ENCODE results near the gene ZNF804B. TPM values are rescaled to one million over a fixed set of nuclear protein-coding genes. Genes with fewer than 3 reads are reported as not detected.
A peak's percentile ranks its signal among the peaks of the same experiment; 100 is the strongest.
"Not testable (repeated sequence)": the region's sequence is repeated elsewhere in the genome, so short reads cannot be mapped to it uniquely, and the experiment has no call there.

Gene ZNF804B
- total RNA-seq, 1 donor from 2014 or later: 0.07 TPM

DNA sequence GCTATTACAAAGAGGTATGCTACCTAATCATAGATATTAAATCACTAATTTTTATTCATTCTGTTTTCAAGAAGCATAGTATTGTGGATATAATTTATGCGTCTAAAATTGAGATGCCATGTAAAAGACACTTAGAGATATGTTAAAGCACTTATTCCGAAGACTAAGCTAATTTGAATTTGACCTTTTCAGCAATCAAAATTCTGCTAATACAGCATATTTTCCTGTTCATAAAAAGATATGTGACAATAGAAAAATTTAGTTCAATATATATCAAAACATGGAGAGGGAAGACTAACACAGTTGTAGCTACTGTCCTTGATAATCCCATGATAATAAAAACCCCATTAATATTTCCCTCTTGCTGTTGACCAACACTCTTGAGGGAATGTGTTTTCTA lies 422.6 kb downstream of the ZNF804B start:
- Mint-ChIP-seq H3K9me3 (no peaks in the 10 kb centered on the region), H3K36me3 (no peaks in the 10 kb centered on the region), H3K27ac (no peak overlapping the region), H3K4me1 (ENCODE audit: unreplicated experiment) (no peaks in the 10 kb centered on the region), H3K27me3 (no peaks in the 10 kb centered on the region), H3K4me3 (no peak overlapping the region)
- TF ChIP-seq, protein P1, sequence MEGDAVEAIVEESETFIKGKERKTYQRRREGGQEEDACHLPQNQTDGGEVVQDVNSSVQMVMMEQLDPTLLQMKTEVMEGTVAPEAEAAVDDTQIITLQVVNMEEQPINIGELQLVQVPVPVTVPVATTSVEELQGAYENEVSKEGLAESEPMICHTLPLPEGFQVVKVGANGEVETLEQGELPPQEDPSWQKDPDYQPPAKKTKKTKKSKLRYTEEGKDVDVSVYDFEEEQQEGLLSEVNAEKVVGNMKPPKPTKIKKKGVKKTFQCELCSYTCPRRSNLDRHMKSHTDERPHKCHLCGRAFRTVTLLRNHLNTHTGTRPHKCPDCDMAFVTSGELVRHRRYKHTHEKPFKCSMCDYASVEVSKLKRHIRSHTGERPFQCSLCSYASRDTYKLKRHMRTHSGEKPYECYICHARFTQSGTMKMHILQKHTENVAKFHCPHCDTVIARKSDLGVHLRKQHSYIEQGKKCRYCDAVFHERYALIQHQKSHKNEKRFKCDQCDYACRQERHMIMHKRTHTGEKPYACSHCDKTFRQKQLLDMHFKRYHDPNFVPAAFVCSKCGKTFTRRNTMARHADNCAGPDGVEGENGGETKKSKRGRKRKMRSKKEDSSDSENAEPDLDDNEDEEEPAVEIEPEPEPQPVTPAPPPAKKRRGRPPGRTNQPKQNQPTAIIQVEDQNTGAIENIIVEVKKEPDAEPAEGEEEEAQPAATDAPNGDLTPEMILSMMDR (conservative IDR thresholded peaks at IDR 0.05): no peak
- no peak for DNase-seq (ENCODE audit: extremely low spot score, unreplicated experiment)

DNA sequence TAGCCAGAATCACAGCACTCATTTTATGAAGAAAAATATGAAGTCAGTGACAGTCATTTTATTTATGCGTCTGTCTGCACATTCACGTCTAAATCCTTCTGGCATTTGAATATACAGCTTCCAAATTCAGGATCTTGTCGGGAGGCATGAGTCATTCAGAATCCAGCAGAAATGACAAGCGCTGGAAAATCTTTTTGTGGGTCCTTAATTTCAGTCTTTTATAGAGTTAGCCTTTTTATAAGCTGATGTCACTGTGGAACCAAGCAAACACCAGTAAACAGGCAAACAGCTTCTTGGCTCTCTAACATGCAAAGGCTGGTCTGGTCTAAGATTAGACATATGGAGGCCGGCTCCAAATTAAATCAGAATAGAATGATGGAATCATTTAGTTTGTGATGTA lies 424.2 kb downstream of the ZNF804B start:
- no peak overlapping the region for H3K27ac Mint-ChIP-seq
- no peak for DNase-seq (ENCODE audit: extremely low spot score, unreplicated experiment)
- H3K4me3 Mint-ChIP-seq: no peak overlapping the region
- TF ChIP-seq, protein P1 (conservative IDR thresholded peaks at IDR 0.05): no peak
- H3K36me3 Mint-ChIP-seq: no peaks in the 10 kb centered on the region
- H3K27me3 Mint-ChIP-seq: no peaks in the 10 kb centered on the region
- H3K4me1 Mint-ChIP-seq (ENCODE audit: unreplicated experiment): no peaks in the 10 kb centered on the region
- no peaks in the 10 kb centered on the region for H3K9me3 Mint-ChIP-seq

- DNase-seq (ENCODE audit: extremely low spot score, unreplicated experiment): no peak
- H3K4me1 Mint-ChIP-seq (ENCODE audit: unreplicated experiment): no peaks in the 10 kb centered on the region
- no peaks in the 10 kb centered on the region for H3K9me3 Mint-ChIP-seq
- TF ChIP-seq, protein P1 (conservative IDR thresholded peaks at IDR 0.05): no peak
- H3K27me3 Mint-ChIP-seq: peaks cover 3% of the 10 kb centered on the region
- H3K27ac Mint-ChIP-seq: peak overlapping the region; percentile 35
- H3K4me3 Mint-ChIP-seq: peak overlapping the region; percentile 16
- no peaks in the 10 kb centered on the region for H3K36me3 Mint-ChIP-seq
Measured at GRCh38 chr7:89200758-89201157, 441.3 kb downstream of the ZNF804B start.

DNA sequence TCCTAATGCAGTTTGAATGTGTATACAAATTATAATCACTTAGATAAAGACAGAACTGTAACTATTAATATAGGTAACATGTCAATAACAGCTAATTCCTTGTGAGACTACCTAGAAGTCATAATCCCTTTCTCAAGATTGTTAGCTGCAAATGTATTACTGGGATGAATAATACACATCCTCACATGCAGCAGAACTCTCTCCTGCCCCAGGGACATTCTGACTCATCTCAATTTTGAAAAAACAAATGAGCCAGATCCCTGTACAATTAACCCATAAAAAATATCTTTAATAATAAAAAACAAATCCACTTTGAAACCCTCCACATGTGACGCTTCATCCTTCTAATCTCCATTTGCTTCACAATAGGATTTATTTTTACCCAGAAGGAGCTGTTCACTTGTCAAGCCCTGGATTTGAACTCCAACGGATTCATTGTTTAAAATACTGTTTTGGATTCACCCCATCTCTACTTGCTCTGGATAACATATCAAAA lies 464.4 kb downstream of the ZNF804B start:
- peaks cover 2% of the 10 kb centered on the region for H3K27me3 Mint-ChIP-seq
- H3K27ac Mint-ChIP-seq: no peak overlapping the region
- no peak for DNase-seq (ENCODE audit: extremely low spot score, unreplicated experiment)

DNA sequence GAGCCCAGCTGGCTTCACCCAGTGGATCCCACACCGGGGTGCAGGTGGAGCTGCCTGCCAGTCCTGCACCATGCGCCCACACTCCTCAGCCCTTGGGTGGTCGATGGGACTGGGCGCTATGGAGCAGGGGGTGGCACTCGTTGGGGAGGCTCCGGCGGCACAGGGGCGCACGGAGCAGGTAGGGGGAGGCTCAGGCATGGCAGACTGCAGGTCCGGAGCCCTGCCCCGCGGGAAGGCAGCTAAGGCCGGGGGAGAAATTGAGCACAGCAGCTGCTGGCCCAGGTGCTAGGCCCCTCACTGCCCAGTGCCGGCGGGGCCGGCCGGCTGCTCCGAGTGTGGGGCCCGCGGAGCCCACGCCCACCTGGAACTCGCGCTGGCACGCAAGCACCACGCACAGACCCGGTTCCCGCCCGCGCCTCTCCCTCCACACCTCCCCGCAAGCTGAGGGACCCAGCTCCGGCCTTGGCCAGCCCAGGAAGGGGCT lies 469.2 kb downstream of the ZNF804B start:
- H3K27me3 Mint-ChIP-seq; H3K4me1 Mint-ChIP-seq (ENCODE audit: unreplicated experiment); H3K9me3 Mint-ChIP-seq; DNase-seq (ENCODE audit: extremely low spot score, unreplicated experiment); H3K36me3 Mint-ChIP-seq; H3K27ac Mint-ChIP-seq; H3K4me3 Mint-ChIP-seq: not testable (repeated sequence)

More for the DNA sequence above, 464.4 kb downstream of the ZNF804B start:
- TF ChIP-seq, protein P1 (conservative IDR thresholded peaks at IDR 0.05): no peak
- Mint-ChIP-seq H3K9me3 (no peaks in the 10 kb centered on the region), H3K36me3 (no peaks in the 10 kb centered on the region), H3K4me1 (ENCODE audit: unreplicated experiment) (no peaks in the 10 kb centered on the region), H3K4me3 (no peak overlapping the region)

DNA sequence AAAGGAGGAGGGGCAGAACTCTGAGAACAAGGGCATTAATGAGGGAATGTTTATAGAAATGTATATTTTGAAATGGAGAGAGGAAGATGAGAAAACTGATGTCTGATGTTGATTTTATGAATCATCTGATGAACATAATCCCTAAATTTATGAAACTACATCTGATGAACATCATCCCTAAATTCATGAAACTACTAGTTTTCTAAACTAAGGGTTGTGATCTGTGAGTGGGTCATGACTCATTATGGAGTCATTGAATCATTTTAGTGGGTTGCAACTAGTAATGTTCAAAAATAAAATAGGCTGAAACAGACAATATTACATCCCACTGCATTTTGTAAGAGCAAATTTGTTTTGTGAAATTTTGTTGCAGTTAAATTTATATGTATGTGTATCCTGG lies 478.7 kb downstream of the ZNF804B start:
- TF ChIP-seq, protein P1 (conservative IDR thresholded peaks at IDR 0.05): no peak
- peaks cover 4% of the 10 kb centered on the region for H3K27me3 Mint-ChIP-seq
- H3K4me3 Mint-ChIP-seq: no peak overlapping the region
- no peak for DNase-seq (ENCODE audit: extremely low spot score, unreplicated experiment)
- no peak overlapping the region for H3K27ac Mint-ChIP-seq
- H3K9me3 Mint-ChIP-seq: no peaks in the 10 kb centered on the region
- H3K4me1 Mint-ChIP-seq (ENCODE audit: unreplicated experiment): no peaks in the 10 kb centered on the region
- no peaks in the 10 kb centered on the region for H3K36me3 Mint-ChIP-seq
